Nephron (organoid): ENCODE measurements around the gene PHF11.
"Not testable (repeated sequence)": the region's sequence is repeated elsewhere in the genome, so short reads cannot be mapped to it uniquely, and the experiment has no call there.

ENCODE experiments used
- H3K27ac Mint-ChIP-seq, 3 experiments: 2 replicates each; pipeline ENCODE4 v1.8.0; 2020; ENCODE audit warnings: mixed read lengths in 3 of 3, mild to moderate bottlenecking in 2 of 3, moderate library complexity in 1 of 3
- H3K27me3 Mint-ChIP-seq: 2 replicates; pipeline ENCODE4 v1.8.0; 2021; ENCODE audit warnings: low read depth, mild to moderate bottlenecking, moderate library complexity, mixed read lengths
- H3K36me3 Mint-ChIP-seq: 2 replicates; pipeline ENCODE4 v1.8.0; 2020; ENCODE audit warnings: low read depth, mixed read lengths
- H3K4me1 Mint-ChIP-seq: 2 replicates; pipeline ENCODE4 v1.8.0; 2020; ENCODE audit warnings: mixed read lengths
- H3K4me3 Mint-ChIP-seq, 3 experiments: 2 replicates each; pipeline ENCODE4 v1.8.0; 2020; ENCODE audit warnings: mild to moderate bottlenecking in 3 of 3, mixed read lengths in 3 of 3, moderate library complexity in 2 of 3
- H3K9me3 Mint-ChIP-seq: 2 replicates; pipeline ENCODE4 v1.8.0; 2020; ENCODE audit warnings: mixed read lengths
- CTCF ChIP-seq, 3 experiments: fragments of 200-600 bp; sonication (generic); IDR thresholded peaks; one replicate each; pipeline ENCODE4 v1.5.0; 2021; ENCODE audit warnings: antibody characterized with exemption in 3 of 3; ENCODE audit not compliant: unreplicated experiment in 3 of 3

The PHF11 gene

GRCh38 chr13:49561062-49561410 is 65.3 kb downstream of the PHF11 start:
- Mint-ChIP-seq H3K4me3 (no peak overlapping the region), H3K9me3 (peaks cover 5% of the 10 kb centered on the region), H3K4me1 (peaks cover 5% of the 10 kb centered on the region), H3K36me3 (peaks cover 61% of the 10 kb centered on the region), H3K27me3 (no peaks in the 10 kb centered on the region), H3K27ac (peak overlapping the region; percentile 10 to 51 (median 20))
- no peak for TF ChIP-seq CTCF (IDR thresholded peaks at IDR 0.05; ENCODE audit: unreplicated experiment in 3 of 3)

- Mint-ChIP-seq H3K4me3 (no peak overlapping the region), H3K4me1 (peaks cover 5% of the 10 kb centered on the region), H3K9me3 (peaks cover 9% of the 10 kb centered on the region), H3K27me3 (no peaks in the 10 kb centered on the region), H3K36me3 (peaks cover 65% of the 10 kb centered on the region), H3K27ac (no peak overlapping the region)
- TF ChIP-seq CTCF (IDR thresholded peaks at IDR 0.05; ENCODE audit: unreplicated experiment in 3 of 3): no peak
These were observed 67.8 kb downstream of the PHF11 start for GRCh38 chr13:49563516-49563915.

- not testable (repeated sequence) for H3K4me3 Mint-ChIP-seq, H3K9me3 Mint-ChIP-seq, H3K4me1 Mint-ChIP-seq, H3K27ac Mint-ChIP-seq, H3K27me3 Mint-ChIP-seq
- peaks cover 48% of the 10 kb centered on the region for H3K36me3 Mint-ChIP-seq
These were observed 69.7 kb downstream of the PHF11 start for GRCh38 chr13:49565461-49565860.

GRCh38 chr13:49566461-49566860 is 70.7 kb downstream of the PHF11 start:
- no peak for TF ChIP-seq CTCF (IDR thresholded peaks at IDR 0.05; ENCODE audit: unreplicated experiment in 3 of 3)
- Mint-ChIP-seq H3K36me3 (peaks cover 38% of the 10 kb centered on the region), H3K27me3 (no peaks in the 10 kb centered on the region), H3K9me3 (peaks cover 9% of the 10 kb centered on the region), H3K4me3 (no peak overlapping the region), H3K27ac (no peak overlapping the region), H3K4me1 (no peaks in the 10 kb centered on the region)

- Mint-ChIP-seq H3K9me3 (peaks cover 9% of the 10 kb centered on the region), H3K4me1 (no peaks in the 10 kb centered on the region), H3K27ac (no peak overlapping the region), H3K4me3 (no peak overlapping the region), H3K36me3 (peaks cover 34% of the 10 kb centered on the region), H3K27me3 (no peaks in the 10 kb centered on the region)
- no peak for TF ChIP-seq CTCF (IDR thresholded peaks at IDR 0.05; ENCODE audit: unreplicated experiment in 3 of 3)
These were observed 71.7 kb downstream of the PHF11 start for GRCh38 chr13:49567491-49567890.

- no peak for TF ChIP-seq CTCF (IDR thresholded peaks at IDR 0.05; ENCODE audit: unreplicated experiment in 3 of 3)
- peaks cover 4% of the 10 kb centered on the region for H3K9me3 Mint-ChIP-seq
- no peak overlapping the region for H3K27ac Mint-ChIP-seq
- H3K4me3 Mint-ChIP-seq: no peak overlapping the region
- no peaks in the 10 kb centered on the region for H3K27me3 Mint-ChIP-seq
- peaks cover 24% of the 10 kb centered on the region for H3K36me3 Mint-ChIP-seq
- no peaks in the 10 kb centered on the region for H3K4me1 Mint-ChIP-seq
These were observed 74.4 kb downstream of the PHF11 start for GRCh38 chr13:49569993-49570689.
